Naive thymus-derived CD4-positive, alpha-beta T cell (primary cell): ENCODE results near the gene ZNF232. TPM values are rescaled to one million over a fixed set of nuclear protein-coding genes. Genes with fewer than 3 reads are reported as not detected.

Source experiments
- ATAC-seq: fragments of 150-1000 bp; cut with Tn5 transposase; 2 replicates; pipeline ENCODE4 v1.10.0; 2021; ENCODE audit warnings: mild to moderate bottlenecking, moderate library complexity
- CTCF ChIA-PET: fragments of 350-600 bp; sonication (Branson Sonifier 250); formaldehyde crosslinking; loops from one replicate; lab custom pipeline; 2021; ENCODE audit warnings: antibody characterized with exemption; lab: Charles Lee
- POLR2A ChIA-PET: fragments of 350-600 bp; sonication (Branson Sonifier 250); formaldehyde crosslinking; loops from one replicate; lab custom pipeline; 2021; ENCODE audit warnings: antibody characterized with exemption, inconsistent platforms; lab: Charles Lee
- DNase-seq, 9 donors: peaks; one replicate each; pipeline versions ENCODE4 v3.0.0 to v3.0.0-alpha.2; 2020 to 2022; ENCODE audit warnings: mixed read lengths in 1 of 9
- H3K27ac ChIP-seq: one replicate; pipeline ENCODE4 v1.7.0; 2013; ENCODE audit warnings: mild to moderate bottlenecking, low read depth, low read length, moderate library complexity
- H3K27me3 ChIP-seq, 2 donors: one replicate each; pipeline ENCODE4 v1.7.0; 2013; ENCODE audit warnings: low read length in 2 of 2, mild to moderate bottlenecking in 2 of 2, moderate library complexity in 2 of 2; ENCODE audit not compliant: control insufficient read depth in 2 of 2, insufficient read depth in 2 of 2
- H3K36me3 ChIP-seq, 3 experiments: 1 replicate in 2 of 3; 2 replicates in 1 of 3; pipeline ENCODE4 v1.7.0; 2013; ENCODE audit warnings: low read length in 3 of 3, mild to moderate bottlenecking in 3 of 3, moderate library complexity in 1 of 3; ENCODE audit not compliant: insufficient read depth in 3 of 3, control insufficient read depth in 2 of 3
- H3K4me1 ChIP-seq, 2 donors: one replicate each; pipeline ENCODE4 v1.7.0; 2013; ENCODE audit warnings: low read length in 2 of 2, mild to moderate bottlenecking in 2 of 2, moderate library complexity in 1 of 2; ENCODE audit not compliant: control insufficient read depth in 2 of 2, insufficient read depth in 2 of 2
- H3K4me3 ChIP-seq: 2 replicates; pipeline ENCODE4 v1.7.0; 2013; ENCODE audit warnings: mild to moderate bottlenecking, low read length
- H3K9me3 ChIP-seq, 3 experiments: 1 replicate in 2 of 3; 2 replicates in 1 of 3; pipeline ENCODE4 v1.7.0; 2013; ENCODE audit warnings: low read length in 3 of 3; ENCODE audit not compliant: control insufficient read depth in 2 of 3
- H3K27ac Mint-ChIP-seq, 9 donors: one replicate each; pipeline ENCODE4 v1.8.0; 2020 to 2022; ENCODE audit warnings: mixed read lengths in 9 of 9, mild to moderate bottlenecking in 8 of 9, moderate library complexity in 5 of 9, inconsistent platforms in 2 of 9
- H3K27me3 Mint-ChIP-seq, 5 donors: one replicate each; pipeline ENCODE4 v1.8.0; 2021 to 2022; ENCODE audit warnings: mixed read lengths in 5 of 5, mild to moderate bottlenecking in 1 of 5
- H3K36me3 Mint-ChIP-seq, 5 donors: one replicate each; pipeline ENCODE4 v1.8.0; 2020 to 2022; ENCODE audit warnings: mixed read lengths in 5 of 5, mild to moderate bottlenecking in 3 of 5, inconsistent platforms in 1 of 5
- H3K4me1 Mint-ChIP-seq, 7 donors: one replicate each; pipeline ENCODE4 v1.8.0; 2020 to 2022; ENCODE audit warnings: mixed read lengths in 7 of 7, mild to moderate bottlenecking in 3 of 7, inconsistent platforms in 1 of 7
- H3K4me3 Mint-ChIP-seq, 10 donors: one replicate each; pipeline ENCODE4 v1.8.0; 2020 to 2022; ENCODE audit warnings: mild to moderate bottlenecking in 10 of 10, mixed read lengths in 10 of 10, moderate library complexity in 6 of 10, inconsistent platforms in 2 of 10
- H3K9me3 Mint-ChIP-seq, 11 donors: one replicate each; pipeline ENCODE4 v1.8.0; 2020 to 2022; ENCODE audit warnings: mixed read lengths in 11 of 11, mild to moderate bottlenecking in 4 of 11, inconsistent platforms in 1 of 11, moderate library complexity in 1 of 11
- intact Hi-C, 2 donors: fragments of 100-400 bp; cut with micrococcal nuclease; formaldehyde crosslinking; loops; one replicate each; pipeline ENCODE4 v1.15.1; 2023
- polyA plus RNA-seq, 2 donors: library from polyadenylated mRNA; unstranded; fragments of 300-500 nt; fragmentation: Illumina TruSeq; gene quantifications; one replicate each; pipeline ENCODE4 v1.2.3, GENCODE V29; 2021
- total RNA-seq, 6 experiments: library from RNA in 5 of 6; stranded (reverse) in 5 of 6; gene quantifications; 1 replicate in 5 of 6; 2 replicates in 1 of 6; pipeline ENCODE4 v1.2.3 and lab custom pipeline; 2021 to 2026

ZNF232 gene
- total and polyA plus RNA-seq, 7 experiments from 2014 or later = 5.1 to 20.3 (median 11.2) TPM

DNA sequence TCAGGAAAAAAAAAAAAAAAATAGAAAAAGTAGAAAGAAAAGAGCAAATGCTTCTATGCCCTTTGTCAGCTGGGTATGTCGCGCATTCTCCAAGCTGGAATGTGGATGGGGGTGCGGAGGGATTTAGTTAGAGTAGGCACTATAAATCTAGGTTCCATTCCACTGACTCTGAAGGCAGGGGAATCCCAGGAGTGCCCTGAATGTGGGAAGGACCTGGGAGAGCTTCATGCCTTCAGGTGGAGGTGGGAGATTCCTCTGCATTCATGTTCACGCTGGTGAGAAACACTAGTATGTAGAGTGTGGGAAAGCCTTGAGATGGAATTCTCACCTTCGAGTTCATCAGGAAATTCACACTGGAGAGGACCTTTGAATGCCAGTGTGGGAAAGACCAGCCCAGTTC is 12.4 kb downstream of the ZNF232 start:
- no peak for DNase-seq
- H3K27ac Mint-ChIP-seq = no peak overlapping the region
- Histone ChIP-seq H3K36me3 (no peaks in the 10 kb centered on the region), H3K27me3 (no peaks in the 10 kb centered on the region), H3K4me1 (no peaks in the 10 kb centered on the region), H3K27ac (no peak overlapping the region), H3K4me3 (no peak overlapping the region), H3K9me3 (peaks cover 0 to 31% (median 7%) of the 10 kb centered on the region in 3 experiments)
- CTCF ChIA-PET = no interaction called here
- ATAC-seq = no peak
- POLR2A ChIA-PET = no interaction called here
- H3K4me3 Mint-ChIP-seq = peak overlapping the region in 1 of 10 donors; percentile 63
- peaks cover 10 to 40% (median 29%) of the 10 kb centered on the region in 11 donors for H3K9me3 Mint-ChIP-seq
- H3K4me1 Mint-ChIP-seq = peaks cover 6 to 16% (median 12%) of the 10 kb centered on the region in 7 donors
- H3K36me3 Mint-ChIP-seq = peaks cover 2 to 24% (median 9%) of the 10 kb centered on the region in 5 donors
- H3K27me3 Mint-ChIP-seq = peaks cover 0 to 20% (median 0%) of the 10 kb centered on the region in 5 donors
- intact Hi-C loops = no loop called here

GRCh38 chr17:5097101-5097834 is 14.4 kb downstream of the ZNF232 start:
- ATAC-seq (peak; percentile 87), DNase-seq (peak in 7 of 9 donors; percentile 29 to 58 (median 48))
- Histone ChIP-seq H3K27me3 (no peaks in the 10 kb centered on the region), H3K9me3 (peaks cover 12 to 51% (median 23%) of the 10 kb centered on the region in 3 experiments), H3K4me3 (peak overlapping the region; percentile 59), H3K36me3 (peaks cover 0 to 6% (median 2%) of the 10 kb centered on the region in 3 experiments), H3K27ac (no peak overlapping the region), H3K4me1 (no peaks in the 10 kb centered on the region)
- Mint-ChIP-seq H3K27ac (peak overlapping the region in 4 of 9 donors; percentile 25 to 59 (median 48)), H3K36me3 (peaks cover 15 to 32% (median 20%) of the 10 kb centered on the region in 5 donors), H3K27me3 (peaks cover 0 to 20% (median 0%) of the 10 kb centered on the region in 5 donors), H3K4me1 (peaks cover 6 to 16% (median 12%) of the 10 kb centered on the region in 7 donors), H3K4me3 (peak overlapping the region; percentile 28 to 92 (median 89)), H3K9me3 (peaks cover 10 to 58% (median 43%) of the 10 kb centered on the region in 11 donors)
- ChIA-PET POLR2A (interaction anchor here (0.9 to 1.8 kb wide), 2 partner anchors 14 to 19 kb away, joined by 3 to 8 read pairs; partner anchors contain the start of genes ZFP3 and ZNF232), CTCF (no interaction called here)
- intact Hi-C loops = loop anchor here in 1 of 2 donors (1.0 kb wide), 1 partner anchor 14 kb away; the partner anchor contains the start of gene ZNF232

DNA sequence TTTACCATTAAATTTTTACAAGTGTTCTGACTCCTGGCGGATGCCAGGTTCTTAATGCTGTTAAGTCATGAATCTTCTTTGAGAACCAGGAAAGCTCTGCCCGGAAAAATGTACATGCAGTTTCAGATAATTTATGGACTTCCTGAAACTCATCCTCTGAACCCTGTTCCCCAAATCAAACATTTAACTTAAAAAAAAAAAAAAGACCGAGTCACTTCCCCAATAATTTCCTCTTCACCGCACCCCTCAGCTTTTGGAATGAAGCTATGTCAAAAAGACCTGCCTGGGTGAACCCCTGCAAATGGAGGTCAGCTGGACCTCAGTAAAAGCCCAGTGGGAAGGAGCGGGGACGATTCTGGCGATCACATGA is 15.0 kb downstream of the ZNF232 start:
- Histone ChIP-seq H3K27me3 (no peaks in the 10 kb centered on the region), H3K27ac (no peak overlapping the region), H3K4me1 (no peaks in the 10 kb centered on the region), H3K9me3 (peaks cover 17 to 56% (median 28%) of the 10 kb centered on the region in 3 experiments), H3K4me3 (peak overlapping the region; percentile 59), H3K36me3 (peaks cover 0 to 11% (median 7%) of the 10 kb centered on the region in 3 experiments)
- intact Hi-C loops = loop anchor here in 1 of 2 donors (1.0 kb wide), 1 partner anchor 15 kb away; the partner anchor contains the start of gene ZNF232
- POLR2A ChIA-PET = interaction anchor here (0.9 to 1.8 kb wide), 2 partner anchors 15 to 18 kb away, joined by 3 to 8 read pairs; partner anchors contain the start of genes ZFP3 and ZNF232
- peaks cover 10 to 64% (median 48%) of the 10 kb centered on the region in 11 donors for H3K9me3 Mint-ChIP-seq
- peak overlapping the region in 9 of 10 donors; percentile 87 to 92 (median 89) for H3K4me3 Mint-ChIP-seq
- peak overlapping the region in 2 of 9 donors; percentile 25 to 59 for H3K27ac Mint-ChIP-seq
- H3K27me3 Mint-ChIP-seq = peaks cover 0 to 20% (median 0%) of the 10 kb centered on the region in 5 donors
- DNase-seq (no peak), ATAC-seq (no peak)
- H3K36me3 Mint-ChIP-seq = peaks cover 18 to 37% (median 25%) of the 10 kb centered on the region in 5 donors
- CTCF ChIA-PET = no interaction called here
- peaks cover 6 to 16% (median 12%) of the 10 kb centered on the region in 7 donors for H3K4me1 Mint-ChIP-seq

- H3K27me3 Mint-ChIP-seq = peaks cover 0 to 17% (median 0%) of the 10 kb centered on the region in 5 donors
- intact Hi-C loops = no loop called here
Measured at GRCh38 chr17:5092218-5093010, 19.3 kb downstream of the ZNF232 start.

GRCh38 chr17:5080591-5080990 is 31.1 kb downstream of the ZNF232 start:
- intact Hi-C loops = no loop called here
- peaks cover 11 to 48% (median 32%) of the 10 kb centered on the region in 5 donors for H3K36me3 Mint-ChIP-seq
- no peaks in the 10 kb centered on the region for H3K27me3 Mint-ChIP-seq
- ChIA-PET CTCF (interaction anchor here (0.6 kb wide), 1 partner anchor 13 kb away, joined by 3 read pairs; no protein-coding TSS in a partner anchor), POLR2A (interaction anchor here (0.6 to 0.9 kb wide), 3 partner anchors 132 to 202 kb away, joined by 3 read pairs; no protein-coding TSS in a partner anchor)
- H3K4me1 Mint-ChIP-seq = peaks cover 12 to 46% (median 35%) of the 10 kb centered on the region in 7 donors
- Histone ChIP-seq H3K9me3 (peaks cover 0 to 2% (median 0%) of the 10 kb centered on the region in 3 experiments), H3K27ac (no peak overlapping the region), H3K4me3 (no peak overlapping the region), H3K27me3 (no peaks in the 10 kb centered on the region), H3K36me3 (peaks cover 0 to 19% (median 0%) of the 10 kb centered on the region in 3 experiments), H3K4me1 (peaks cover 13 to 15% of the 10 kb centered on the region in 2 donors)
- H3K9me3 Mint-ChIP-seq = peaks cover 4 to 26% (median 15%) of the 10 kb centered on the region in 11 donors
- DNase-seq (no peak), ATAC-seq (no peak)
- peak overlapping the region in 4 of 10 donors; percentile 2 to 70 (median 48) for H3K4me3 Mint-ChIP-seq
- H3K27ac Mint-ChIP-seq = peak overlapping the region in 2 of 9 donors; percentile 70 to 87

More at GRCh38 chr17:5092218-5093010, 19.3 kb downstream of the ZNF232 start:
- H3K4me3 ChIP-seq = no peak overlapping the region
- Mint-ChIP-seq H3K4me1 (peaks cover 5 to 16% (median 12%) of the 10 kb centered on the region in 7 donors), H3K4me3 (no peak overlapping the region), H3K36me3 (peaks cover 43 to 70% (median 65%) of the 10 kb centered on the region in 5 donors), H3K27ac (no peak overlapping the region), H3K9me3 (peaks cover 22 to 100% (median 71%) of the 10 kb centered on the region in 11 donors)
- ChIA-PET CTCF (interaction anchor here (0.6 kb wide), 2 partner anchors 19 to 351 kb away, joined by 4 to 5 read pairs; no protein-coding TSS in a partner anchor), POLR2A (interaction anchor here (0.5 to 1.1 kb wide), 2 partner anchors 19 to 672 kb away, joined by 3 read pairs; partner anchors contain the start of gene ZNF232)
- H3K36me3 ChIP-seq = peaks cover 8 to 52% (median 27%) of the 10 kb centered on the region in 3 experiments
- H3K9me3 ChIP-seq = peaks cover 24 to 96% (median 52%) of the 10 kb centered on the region in 3 experiments
- no peaks in the 10 kb centered on the region for H3K27me3 ChIP-seq
- no peaks in the 10 kb centered on the region for H3K4me1 ChIP-seq
- H3K27ac ChIP-seq = no peak overlapping the region
- ATAC-seq = no peak
- no peak for DNase-seq
